ENCODE results near the gene UBE2R2.

UBE2R2 gene

GRCh38 chr9:33885948-33886347, 69.0 kb downstream of the UBE2R2 start:
- DNase-seq: no peak

GRCh38 chr9:33893861-33894260, 76.9 kb downstream of the UBE2R2 start:
- no peak for DNase-seq

GRCh38 chr9:33894316-33894715, 77.4 kb downstream of the UBE2R2 start:
- DNase-seq: no peak

GRCh38 chr9:33903157-33903780, 86.3 kb downstream of the UBE2R2 start:
- no peak for DNase-seq

GRCh38 chr9:33905137-33905536, 88.2 kb downstream of the UBE2R2 start:
- no peak for DNase-seq

GRCh38 chr9:33906769-33907168, 89.8 kb downstream of the UBE2R2 start:
- DNase-seq: no peak

- no peak for DNase-seq
Observed at GRCh38 chr9:33907347-33907746, 90.4 kb downstream of the UBE2R2 start.

- DNase-seq: no peak
Observed at GRCh38 chr9:33908114-33908513, 91.2 kb downstream of the UBE2R2 start.

GRCh38 chr9:33908749-33909148, 91.8 kb downstream of the UBE2R2 start:
- DNase-seq: no peak

- no peak for DNase-seq
Observed at GRCh38 chr9:33913541-33913940, 96.6 kb downstream of the UBE2R2 start.

GRCh38 chr9:33914887-33915628, 98.1 kb downstream of the UBE2R2 start:
- no peak for DNase-seq

GRCh38 chr9:33917036-33917435, 100.1 kb downstream of the UBE2R2 start:
- DNase-seq: no peak

- no peak for DNase-seq
Observed at GRCh38 chr9:33919276-33919897, 102.4 kb downstream of the UBE2R2 start.

GRCh38 chr9:33921967-33922895, 105.3 kb downstream of the UBE2R2 start:
- no peak for DNase-seq

- no peak for DNase-seq
Observed at GRCh38 chr9:33923079-33923478, 106.1 kb downstream of the UBE2R2 start.

- DNase-seq: no peak
Observed at GRCh38 chr9:33923998-33924701, 107.2 kb downstream of the UBE2R2 start.

GRCh38 chr9:33924978-33925797, 108.2 kb downstream of the UBE2R2 start:
- DNase-seq: no peak

GRCh38 chr9:33926746-33927485, 110.0 kb downstream of the UBE2R2 start:
- no peak for DNase-seq

GRCh38 chr9:33927694-33928093, 110.7 kb downstream of the UBE2R2 start:
- no peak for DNase-seq

- no peak for DNase-seq
Observed at GRCh38 chr9:33931326-33931725, 114.4 kb downstream of the UBE2R2 start.

All from DMS153 (cell line).